Astrocyte (in vitro differentiated cells and primary cell): ENCODE measurements around the gene HGS. TPM values are rescaled to one million over a fixed set of nuclear protein-coding genes. Genes with fewer than 3 reads are reported as not detected.

Experiments
- DNase-seq: peaks from one replicate; pipeline ENCODE4 v3.0.0-alpha.2; 2010; ENCODE audit warnings: low read depth
- FAIRE-seq: peaks from 2 replicates; lab custom pipeline; 2011; peaks lifted over from hg19 to GRCh38; lab: Jason Lieb, UNC
- H2AFZ ChIP-seq: 2 replicates; pipeline ENCODE4 v1.6.0; 2012; ENCODE audit warnings: low read depth, low read length, inconsistent platforms
- H3K27ac ChIP-seq: 2 replicates; pipeline ENCODE4 v1.5.1; 2011; ENCODE audit warnings: low read depth, low read length, inconsistent platforms
- H3K27me3 ChIP-seq: 2 replicates; pipeline ENCODE4 v1.6.0; 2011; ENCODE audit warnings: low read length, inconsistent platforms; ENCODE audit not compliant: insufficient read depth
- H3K36me3 ChIP-seq: 2 replicates; pipeline ENCODE4 v1.5.1; 2011; ENCODE audit warnings: low read length, inconsistent platforms; ENCODE audit not compliant: insufficient read depth
- H3K4me1 ChIP-seq: 2 replicates; pipeline ENCODE4 v1.5.1; 2011; ENCODE audit warnings: low read length, inconsistent platforms; ENCODE audit not compliant: insufficient read depth
- H3K4me2 ChIP-seq: 2 replicates; pipeline ENCODE4 v1.6.0; 2012; ENCODE audit warnings: low read length, inconsistent platforms
- H3K4me3 ChIP-seq: 2 replicates; pipeline ENCODE4 v1.5.1; 2011; ENCODE audit warnings: low read depth, mild to moderate bottlenecking, low read length, inconsistent platforms; ENCODE audit not compliant: insufficient read depth
- H3K79me2 ChIP-seq: 2 replicates; pipeline ENCODE4 v1.6.0; 2012; ENCODE audit warnings: mild to moderate bottlenecking, low read length, inconsistent platforms; ENCODE audit not compliant: insufficient read depth
- H3K9ac ChIP-seq: 2 replicates; pipeline ENCODE4 v1.6.0; 2012; ENCODE audit warnings: mild to moderate bottlenecking, low read length, inconsistent platforms
- H3K9me3 ChIP-seq: 2 replicates; pipeline ENCODE4 v1.5.1; 2012; ENCODE audit warnings: low read depth, mild to moderate bottlenecking, low read length, inconsistent platforms; ENCODE audit not compliant: insufficient read depth
- H4K20me1 ChIP-seq: 2 replicates; pipeline ENCODE4 v1.6.0; 2012; ENCODE audit warnings: low read length, inconsistent platforms; ENCODE audit not compliant: insufficient read depth
- H3K27ac Mint-ChIP-seq: one replicate; pipeline ENCODE4 v1.8.0; 2021; ENCODE audit warnings: mild to moderate bottlenecking, mixed read lengths; ENCODE audit not compliant: unreplicated experiment
- H3K27me3 Mint-ChIP-seq: one replicate; pipeline ENCODE4 v1.8.0; 2021; ENCODE audit warnings: low read depth, mixed read lengths; ENCODE audit not compliant: unreplicated experiment
- H3K36me3 Mint-ChIP-seq: one replicate; pipeline ENCODE4 v1.8.0; 2021; ENCODE audit warnings: low read depth, mixed read lengths; ENCODE audit not compliant: unreplicated experiment
- H3K4me1 Mint-ChIP-seq: one replicate; pipeline ENCODE4 v1.8.0; 2021; ENCODE audit warnings: low read depth, mixed read lengths; ENCODE audit not compliant: unreplicated experiment
- H3K4me3 Mint-ChIP-seq: one replicate; pipeline ENCODE4 v1.8.0; 2021; ENCODE audit warnings: mild to moderate bottlenecking, moderate library complexity, mixed read lengths; ENCODE audit not compliant: unreplicated experiment
- H3K9me3 Mint-ChIP-seq: one replicate; pipeline ENCODE4 v1.8.0; 2021; ENCODE audit warnings: mild to moderate bottlenecking, mixed read lengths; ENCODE audit not compliant: unreplicated experiment
- CTCF ChIP-seq: IDR thresholded peaks from 2 replicates; pipeline ENCODE4 v1.5.1; 2011; ENCODE audit warnings: low read depth, mild to moderate bottlenecking, inconsistent platforms, low read length, moderate library complexity; ENCODE audit not compliant: insufficient read depth
- EZH2 ChIP-seq: IDR thresholded peaks from 2 replicates; pipeline ENCODE4 v1.6.1; 2012; ENCODE audit warnings: mild to moderate bottlenecking, low read length, inconsistent platforms; ENCODE audit not compliant: insufficient read depth
- total RNA-seq: library from RNA; stranded (reverse); gene quantifications from 2 replicates; pipeline ENCODE4 v1.2.1, GENCODE V29; 2021

Gene HGS
- total RNA-seq, 1 donor from 2014 or later, result 122 TPM

- Histone ChIP-seq H3K27ac (no peak overlapping the region), H3K79me2 (peaks cover 13% of the 10 kb centered on the region), H4K20me1 (peaks cover 34% of the 10 kb centered on the region), H3K4me2 (peak overlapping the region; percentile 89), H2AFZ (no peak overlapping the region), H3K27me3 (no peaks in the 10 kb centered on the region), H3K36me3 (no peaks in the 10 kb centered on the region), H3K4me3 (peak overlapping the region; percentile 63), H3K4me1 (peaks cover 34% of the 10 kb centered on the region), H3K9me3 (no peaks in the 10 kb centered on the region), H3K9ac (peak overlapping the region; percentile 72)
- no peaks in the 10 kb centered on the region for H3K9me3 Mint-ChIP-seq
- no peak for DNase-seq
- H3K36me3 Mint-ChIP-seq, result peaks cover 2% of the 10 kb centered on the region
- no peak for TF ChIP-seq EZH2
- no peak for TF ChIP-seq CTCF
- FAIRE-seq, result no peak
- peak overlapping the region; percentile 85 for H3K4me3 Mint-ChIP-seq
- H3K4me1 Mint-ChIP-seq, result peaks cover 7% of the 10 kb centered on the region
- H3K27me3 Mint-ChIP-seq, result no peaks in the 10 kb centered on the region
- H3K27ac Mint-ChIP-seq, result peak overlapping the region; percentile 87
Measured at GRCh38 chr17:81713004-81713555, 29.3 kb downstream of the HGS start.

GRCh38 chr17:81713556-81714411 lies 30.0 kb downstream of the HGS start:
- Histone ChIP-seq H3K27me3 (no peaks in the 10 kb centered on the region), H3K4me1 (peaks cover 34% of the 10 kb centered on the region), H3K79me2 (peaks cover 13% of the 10 kb centered on the region), H2AFZ (no peak overlapping the region), H3K36me3 (no peaks in the 10 kb centered on the region), H3K9ac (no peak overlapping the region), H3K4me2 (peak overlapping the region; percentile 89), H3K4me3 (no peak overlapping the region), H3K27ac (no peak overlapping the region), H3K9me3 (no peaks in the 10 kb centered on the region), H4K20me1 (peaks cover 27% of the 10 kb centered on the region)
- Mint-ChIP-seq H3K9me3 (no peaks in the 10 kb centered on the region), H3K27me3 (no peaks in the 10 kb centered on the region), H3K27ac (no peak overlapping the region), H3K4me3 (peak overlapping the region; percentile 85), H3K36me3 (peaks cover 2% of the 10 kb centered on the region), H3K4me1 (peaks cover 7% of the 10 kb centered on the region)
- no peak for TF ChIP-seq EZH2
- TF ChIP-seq CTCF, result no peak
- no peak for DNase-seq
- FAIRE-seq, result no peak
